MM.1S (cell line): ENCODE results near the gene SLC24A3.

Experiments used
- EZH2 ChIP-seq: fragments of 300-600 bp; sonication (generic); optimal IDR thresholded peaks from 2 replicates; pipeline ENCODE3; 2017; ENCODE audit warnings: low read depth, mild to moderate bottlenecking, antibody characterized with exemption, low read length, mixed read lengths
- EZH2phosphoT487 ChIP-seq: fragments of 300-600 bp; sonication (generic); IDR thresholded peaks from 2 replicates; pipeline ENCODE4 v1.6.1; 2018; ENCODE audit warnings: antibody characterized with exemption, low read length
- TF ChIP-seq, protein P1 (sequence below): fragments of 300-600 bp; sonication (generic); IDR thresholded peaks from 2 replicates; pipeline ENCODE4 v1.5.1; 2016; ENCODE audit warnings: antibody characterized with exemption, low read length, mixed read lengths

DNA sequence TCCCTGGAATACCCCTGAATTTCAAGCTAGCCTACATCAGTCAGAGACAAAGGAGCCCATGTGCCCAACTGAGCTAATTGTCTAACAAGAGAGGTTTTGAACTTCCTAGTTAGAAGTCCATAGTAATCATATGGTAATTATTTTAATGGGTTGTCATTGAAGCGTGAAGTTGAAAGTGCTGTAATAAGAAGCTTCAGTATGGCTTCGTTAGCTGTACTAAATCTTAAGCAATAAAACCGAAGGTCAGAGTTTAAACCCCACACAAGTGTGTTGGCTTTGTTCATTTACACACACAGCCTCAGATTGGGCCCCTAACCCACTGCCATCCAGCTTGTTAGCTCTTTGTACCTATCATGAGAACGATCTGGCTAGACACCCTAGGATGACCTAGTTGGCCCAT lies 350.0 kb downstream of the SLC24A3 start:
- TF ChIP-seq, protein P1, sequence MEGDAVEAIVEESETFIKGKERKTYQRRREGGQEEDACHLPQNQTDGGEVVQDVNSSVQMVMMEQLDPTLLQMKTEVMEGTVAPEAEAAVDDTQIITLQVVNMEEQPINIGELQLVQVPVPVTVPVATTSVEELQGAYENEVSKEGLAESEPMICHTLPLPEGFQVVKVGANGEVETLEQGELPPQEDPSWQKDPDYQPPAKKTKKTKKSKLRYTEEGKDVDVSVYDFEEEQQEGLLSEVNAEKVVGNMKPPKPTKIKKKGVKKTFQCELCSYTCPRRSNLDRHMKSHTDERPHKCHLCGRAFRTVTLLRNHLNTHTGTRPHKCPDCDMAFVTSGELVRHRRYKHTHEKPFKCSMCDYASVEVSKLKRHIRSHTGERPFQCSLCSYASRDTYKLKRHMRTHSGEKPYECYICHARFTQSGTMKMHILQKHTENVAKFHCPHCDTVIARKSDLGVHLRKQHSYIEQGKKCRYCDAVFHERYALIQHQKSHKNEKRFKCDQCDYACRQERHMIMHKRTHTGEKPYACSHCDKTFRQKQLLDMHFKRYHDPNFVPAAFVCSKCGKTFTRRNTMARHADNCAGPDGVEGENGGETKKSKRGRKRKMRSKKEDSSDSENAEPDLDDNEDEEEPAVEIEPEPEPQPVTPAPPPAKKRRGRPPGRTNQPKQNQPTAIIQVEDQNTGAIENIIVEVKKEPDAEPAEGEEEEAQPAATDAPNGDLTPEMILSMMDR, result no peak
- no peak for TF ChIP-seq EZH2phosphoT487
- no peak for TF ChIP-seq EZH2
